GM08714 (cell line): ENCODE data around the gene SYT6.

Source experiments
- H3K4me3 ChIP-seq: fragments of 200-500 bp; sonication (Bioruptor generic); 2 replicates; pipeline ENCODE4 v1.5.1; 2014; ENCODE audit warnings: mild to moderate bottlenecking, low read length, inconsistent platforms
- ZNF274 ChIP-seq: IDR thresholded peaks from 2 replicates; pipeline ENCODE4 v1.6.1; 2012; ENCODE audit warnings: mild to moderate bottlenecking, low read depth, low read length

Gene SYT6, protein sequence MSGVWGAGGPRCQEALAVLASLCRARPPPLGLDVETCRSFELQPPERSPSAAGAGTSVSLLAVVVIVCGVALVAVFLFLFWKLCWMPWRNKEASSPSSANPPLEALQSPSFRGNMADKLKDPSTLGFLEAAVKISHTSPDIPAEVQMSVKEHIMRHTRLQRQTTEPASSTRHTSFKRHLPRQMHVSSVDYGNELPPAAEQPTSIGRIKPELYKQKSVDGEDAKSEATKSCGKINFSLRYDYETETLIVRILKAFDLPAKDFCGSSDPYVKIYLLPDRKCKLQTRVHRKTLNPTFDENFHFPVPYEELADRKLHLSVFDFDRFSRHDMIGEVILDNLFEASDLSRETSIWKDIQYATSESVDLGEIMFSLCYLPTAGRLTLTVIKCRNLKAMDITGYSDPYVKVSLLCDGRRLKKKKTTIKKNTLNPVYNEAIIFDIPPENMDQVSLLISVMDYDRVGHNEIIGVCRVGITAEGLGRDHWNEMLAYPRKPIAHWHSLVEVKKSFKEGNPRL

DNA sequence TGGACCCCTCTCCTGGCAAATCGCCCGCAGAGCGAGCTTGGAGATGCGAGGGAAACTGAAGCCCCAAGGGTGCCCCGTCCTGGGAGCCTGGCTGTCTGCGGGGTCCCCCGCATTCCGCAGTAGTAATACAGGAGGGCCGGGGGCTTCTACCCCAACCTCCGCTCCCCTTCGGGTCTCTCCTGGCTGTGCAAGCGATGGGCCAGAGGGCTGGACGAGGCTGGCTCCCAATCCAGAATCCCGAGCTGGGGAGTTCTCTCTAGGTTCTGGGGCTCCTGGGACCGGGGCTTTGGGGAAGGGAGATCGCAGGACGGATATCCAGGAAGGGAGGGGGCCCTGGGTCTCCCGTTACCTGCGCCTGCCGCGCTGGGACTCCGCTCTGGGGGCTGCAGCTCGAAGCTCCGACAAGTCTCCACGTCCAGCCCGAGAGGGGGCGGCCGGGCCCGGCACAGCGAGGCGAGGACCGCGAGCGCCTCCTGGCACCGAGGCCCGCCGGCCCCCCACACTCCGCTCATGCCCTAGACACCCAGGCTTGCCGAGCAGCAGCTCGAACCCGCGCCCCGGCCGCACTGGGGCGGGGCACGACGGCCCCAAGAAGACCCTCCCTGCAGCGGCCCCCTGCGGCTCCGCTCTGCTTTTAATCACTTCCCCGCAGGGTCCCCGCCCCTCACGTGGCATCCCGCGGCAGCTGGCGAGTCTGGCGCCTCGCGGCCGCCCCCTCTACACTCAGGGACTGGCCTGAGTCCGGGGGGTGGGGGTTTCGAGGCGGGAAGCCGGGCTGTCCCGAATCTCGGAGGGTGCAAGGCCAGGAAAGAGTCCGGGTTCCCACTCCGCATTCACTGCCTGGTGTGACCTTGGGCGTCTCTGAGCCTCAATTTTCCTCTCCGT is at the start of gene SYT6:
TSS of gene SYT6 (minus strand) at position 609 of the 885 bp plus-strand sequence. CDS start at position 512, 97 bp downstream.
- TF ChIP-seq ZNF274 = no peak
- H3K4me3 ChIP-seq = no peak within 1 kb of the TSS

DNA sequence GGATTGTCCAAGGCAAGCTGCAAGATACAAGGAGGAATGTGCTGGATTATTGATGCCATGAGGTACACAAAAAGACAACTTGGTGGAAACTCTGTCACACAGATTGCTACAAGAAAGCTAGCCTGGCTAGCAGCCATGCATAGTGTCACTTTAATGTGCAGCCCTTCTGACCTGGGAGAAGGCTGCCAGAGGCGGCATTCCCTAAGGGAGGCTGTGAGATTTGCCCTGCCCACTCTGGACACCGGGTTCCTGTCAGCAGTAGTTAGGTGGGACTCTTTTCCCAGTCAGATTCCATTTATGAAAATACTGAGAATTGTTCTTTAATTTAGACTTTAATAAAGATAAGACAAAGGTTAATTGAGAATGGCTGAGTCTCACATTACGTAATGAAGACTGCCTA is 47.8 kb upstream of the SYT6 start:
- no peak for TF ChIP-seq ZNF274
- no peak overlapping the region for H3K4me3 ChIP-seq

DNA sequence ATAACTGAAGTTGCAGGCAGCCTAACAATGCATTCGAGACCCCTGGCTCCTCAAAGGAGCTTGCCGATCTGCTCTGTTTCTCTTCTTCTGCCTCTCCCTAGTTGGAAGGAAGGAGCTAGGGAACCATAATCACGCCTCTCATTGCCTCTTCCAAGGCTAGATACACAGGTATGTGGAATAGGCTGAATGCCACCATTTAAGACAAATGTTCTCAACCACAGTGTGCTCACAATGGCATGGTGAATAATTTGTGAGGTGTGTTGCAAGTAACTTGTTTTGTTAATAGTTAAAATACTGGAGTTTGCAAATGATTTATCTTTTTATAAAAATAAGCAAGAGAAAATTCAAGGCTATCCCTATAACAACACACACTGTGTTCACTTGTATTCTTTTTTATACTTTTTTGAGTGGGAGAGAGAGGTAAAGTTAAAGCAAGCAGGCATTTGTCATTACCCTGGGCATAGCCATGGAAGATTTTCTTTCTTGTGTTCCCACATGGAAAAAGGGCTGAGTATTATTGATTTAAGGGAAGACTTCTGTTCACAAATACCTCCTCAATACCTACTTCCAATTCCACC is 45.4 kb upstream of the SYT6 start:
- no peak for TF ChIP-seq ZNF274

DNA sequence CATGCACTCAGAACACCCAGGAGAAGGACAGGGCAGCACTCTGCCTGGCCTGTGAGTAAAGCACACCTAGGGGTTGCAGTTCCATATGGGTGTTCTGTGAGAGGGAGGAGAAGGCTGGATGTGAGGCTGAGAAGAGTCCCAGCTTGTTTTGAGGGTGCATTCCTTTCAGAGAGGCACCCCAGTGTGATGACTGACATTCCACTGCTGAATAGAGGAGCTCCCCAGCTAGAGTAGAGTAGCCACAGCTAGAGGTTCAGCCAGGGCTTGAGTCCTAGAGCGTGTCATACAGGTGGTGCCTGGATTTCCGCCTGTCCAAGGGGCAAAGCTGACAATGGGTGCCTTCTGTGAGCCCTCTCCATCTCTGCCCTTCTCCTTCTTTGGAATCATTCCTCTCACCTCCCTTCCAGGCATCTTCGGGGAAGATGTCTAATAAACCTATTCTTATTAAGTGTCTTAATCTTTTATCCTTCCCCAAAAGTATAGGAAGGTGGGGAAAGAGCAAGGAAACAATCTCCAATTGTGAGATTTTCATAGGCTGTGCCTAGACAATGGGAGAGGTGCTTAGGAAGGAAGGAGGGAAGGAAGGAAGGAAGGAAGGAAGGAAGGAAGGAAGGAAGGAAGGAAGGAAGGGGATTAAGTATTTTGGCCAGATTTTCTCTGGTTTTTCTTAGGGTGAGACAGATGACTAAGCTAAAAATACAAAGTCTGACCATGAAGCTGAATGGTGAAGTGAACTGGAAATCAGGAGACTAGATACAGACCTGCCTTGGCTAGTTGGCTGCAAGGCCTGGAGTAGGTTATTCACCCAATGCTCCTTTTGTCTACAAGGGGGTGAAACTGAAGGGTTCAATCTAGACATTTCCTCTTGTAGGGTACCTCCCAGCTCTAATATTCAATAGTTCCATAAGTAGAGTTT is 43.6 kb upstream of the SYT6 start:
- no peak for TF ChIP-seq ZNF274
- H3K4me3 ChIP-seq = no peak overlapping the region

More for the DNA sequence above, 45.4 kb upstream of the SYT6 start:
- H3K4me3 ChIP-seq = no peak overlapping the region

DNA sequence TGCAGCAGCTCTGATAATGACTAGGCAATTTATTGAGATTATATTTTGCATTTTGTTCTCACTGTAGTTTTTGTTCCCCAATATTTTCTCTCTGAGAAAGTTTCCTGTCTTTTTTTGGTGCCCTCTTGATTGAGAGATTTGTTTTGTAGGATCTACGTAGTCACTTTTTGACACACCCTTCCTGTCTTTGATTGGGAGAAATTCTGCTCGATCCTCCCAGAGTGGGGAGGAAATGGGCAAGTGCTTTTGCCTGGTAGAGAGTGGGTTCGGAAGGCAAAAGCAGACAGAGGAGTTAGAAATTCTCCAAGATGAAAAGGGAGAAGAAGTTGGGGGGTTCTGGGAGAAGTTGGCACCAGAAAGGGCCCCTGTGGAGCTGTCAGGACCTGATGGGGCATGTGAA is 42.1 kb upstream of the SYT6 start:
- TF ChIP-seq ZNF274 = no peak

DNA sequence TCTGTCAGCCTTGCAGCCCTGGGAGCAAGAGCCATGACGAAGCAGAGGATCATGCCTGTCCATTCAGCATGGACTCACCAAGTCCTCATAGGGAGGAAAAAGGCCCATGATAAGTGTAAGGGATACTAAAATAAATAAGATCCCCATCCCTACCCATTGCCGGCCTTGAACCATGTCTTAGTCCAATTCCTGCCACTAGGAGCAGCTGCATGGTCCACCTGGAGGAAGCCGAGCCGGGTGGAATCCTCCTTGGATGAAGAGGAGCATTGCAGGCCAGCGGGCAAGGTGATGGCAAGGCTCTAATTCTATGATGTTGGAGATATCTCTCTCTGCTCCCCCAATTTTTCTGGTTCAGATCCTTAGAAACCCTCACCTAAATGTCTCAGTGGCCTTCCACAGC is 38.7 kb upstream of the SYT6 start:
- no peak for TF ChIP-seq ZNF274
- H3K4me3 ChIP-seq = no peak overlapping the region

More for the DNA sequence above, 42.1 kb upstream of the SYT6 start:
- no peak overlapping the region for H3K4me3 ChIP-seq

DNA sequence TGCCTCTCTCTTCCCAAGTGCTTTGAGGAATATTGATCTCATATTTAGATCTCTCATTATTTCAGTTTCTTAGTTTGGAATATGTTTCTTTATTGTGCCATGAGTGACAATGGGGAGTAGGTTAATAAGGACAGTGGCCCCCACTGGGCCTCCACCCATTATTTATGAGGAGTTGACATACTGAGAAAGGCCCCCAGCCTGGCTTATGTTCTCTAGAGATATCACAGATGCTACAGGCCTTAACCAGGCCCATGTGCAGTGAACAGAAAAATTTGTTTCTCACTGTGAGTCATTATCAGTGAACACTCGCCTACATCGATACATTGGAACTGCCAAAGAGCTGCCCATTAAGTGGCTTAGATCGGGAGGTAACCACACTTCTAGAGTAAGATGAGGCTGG is 35.7 kb upstream of the SYT6 start:
- TF ChIP-seq ZNF274 = no peak
- no peak overlapping the region for H3K4me3 ChIP-seq

DNA sequence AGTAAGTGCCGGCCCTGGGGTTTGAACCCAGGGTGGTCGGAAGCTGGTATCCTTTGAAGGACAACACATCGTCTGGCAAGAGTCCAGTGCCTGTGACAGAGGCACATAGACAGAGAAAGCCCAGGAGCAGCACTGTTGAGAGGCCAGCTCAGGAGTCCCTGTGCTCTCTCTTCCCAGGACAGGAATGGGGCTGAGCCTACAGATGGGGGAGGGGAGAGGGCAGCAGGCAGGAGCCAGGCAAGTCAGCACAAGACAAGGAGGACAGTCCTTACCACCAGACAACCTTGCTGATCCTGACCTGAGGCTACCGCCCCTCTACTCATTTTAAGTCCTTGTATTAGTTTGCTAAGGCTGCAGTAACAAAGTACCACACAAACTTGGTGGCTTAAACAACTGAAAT is 27.7 kb upstream of the SYT6 start:
- no peak for TF ChIP-seq ZNF274
- no peak overlapping the region for H3K4me3 ChIP-seq

DNA sequence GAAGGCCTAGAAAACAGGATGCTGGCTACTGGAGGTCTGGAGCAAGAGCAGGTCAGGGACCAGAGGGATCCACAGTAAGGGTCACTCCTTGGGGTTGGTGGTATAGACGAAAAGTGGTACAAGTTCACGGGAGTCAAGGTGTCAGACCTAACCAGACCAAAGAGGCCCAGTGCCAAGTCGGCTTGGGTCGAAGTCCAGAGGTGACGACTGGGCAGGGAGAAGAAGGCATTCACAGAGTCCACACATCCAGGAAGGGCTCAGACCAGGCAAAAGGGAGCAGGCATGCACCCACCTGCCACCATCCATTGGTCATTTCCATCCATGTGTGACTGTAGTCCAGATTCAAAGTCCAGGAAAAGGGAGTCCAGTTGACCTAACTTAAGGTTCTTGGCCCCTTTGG is 27.1 kb upstream of the SYT6 start:
- TF ChIP-seq ZNF274 = no peak
- no peak overlapping the region for H3K4me3 ChIP-seq

DNA sequence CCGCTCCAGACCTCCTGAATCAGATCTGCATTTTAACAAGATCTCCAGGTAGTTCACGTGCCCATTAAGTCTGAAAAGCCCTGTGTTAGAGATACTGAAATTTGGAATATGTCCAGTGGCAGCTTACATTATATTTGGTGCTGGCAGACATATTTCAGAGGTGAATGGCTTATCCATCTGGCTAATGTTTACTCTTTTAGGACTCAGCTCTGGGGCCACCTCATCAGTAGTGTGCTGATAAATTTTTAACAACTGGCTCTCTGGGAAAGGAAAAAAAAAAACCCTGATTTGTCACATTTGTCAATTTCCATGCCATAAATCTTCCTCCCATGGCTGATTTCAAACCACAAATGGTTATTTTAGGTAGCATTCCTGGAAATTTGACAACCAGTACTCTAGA is 25.3 kb upstream of the SYT6 start:
- TF ChIP-seq ZNF274 = no peak
- H3K4me3 ChIP-seq = no peak overlapping the region

DNA sequence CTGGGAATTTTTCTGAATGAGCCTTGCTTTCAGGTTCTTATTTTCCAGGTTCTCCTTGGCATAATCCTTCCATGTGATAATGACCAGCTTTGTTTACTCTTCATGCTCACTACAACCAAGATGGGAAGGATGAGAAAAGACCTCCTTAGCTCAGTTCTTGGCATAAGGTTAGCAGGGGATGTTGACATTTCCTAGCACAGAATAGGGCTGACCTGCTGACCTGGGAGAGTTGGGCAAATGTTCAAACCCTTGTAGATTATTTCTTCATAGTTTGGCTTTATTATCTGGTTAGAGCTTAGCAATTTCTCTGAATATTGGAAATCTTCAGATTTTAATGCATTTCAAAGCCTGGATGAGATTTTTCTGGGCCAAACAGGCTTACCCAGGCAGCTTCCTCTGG is 23.6 kb upstream of the SYT6 start:
- H3K4me3 ChIP-seq = no peak overlapping the region

DNA sequence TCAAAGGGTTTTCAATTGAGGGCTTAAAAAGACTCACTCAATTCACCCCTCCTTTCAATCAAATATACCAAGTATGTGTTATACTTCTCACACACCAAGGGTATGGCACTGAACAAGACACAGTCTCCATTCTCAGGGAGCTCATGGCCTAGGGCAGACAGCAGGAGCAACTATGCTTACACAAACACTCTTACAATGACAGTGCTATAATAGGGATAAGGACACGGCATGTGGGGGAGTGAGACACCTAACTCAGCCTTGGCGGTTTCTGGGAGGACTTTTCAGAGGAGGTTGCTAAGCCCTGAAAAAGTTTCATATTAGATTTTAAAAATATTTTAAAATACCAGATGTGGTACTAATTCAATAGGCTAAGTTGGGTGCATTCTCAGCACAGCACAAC is 22.7 kb upstream of the SYT6 start:
- TF ChIP-seq ZNF274 = no peak
- no peak overlapping the region for H3K4me3 ChIP-seq

More for the DNA sequence above, 23.6 kb upstream of the SYT6 start:
- no peak for TF ChIP-seq ZNF274

DNA sequence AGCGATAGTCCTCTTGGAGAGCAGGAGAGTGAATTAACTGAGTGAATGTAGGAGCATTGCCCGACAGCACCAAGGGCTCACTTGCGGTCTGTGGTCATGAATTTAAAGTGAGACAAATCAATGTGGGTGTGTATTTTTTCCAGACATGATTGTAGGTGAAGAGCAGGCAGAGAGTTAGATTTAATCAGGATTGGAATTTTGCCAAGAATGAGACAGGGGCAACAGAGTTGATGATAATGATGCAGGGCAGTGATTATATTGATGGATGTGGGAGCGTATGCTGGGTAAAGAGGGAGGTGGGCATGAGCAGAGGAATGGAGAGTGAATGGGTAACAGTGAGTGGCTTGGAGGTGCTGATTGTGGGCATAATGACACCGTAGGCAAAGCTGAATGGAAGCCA is 20.0 kb upstream of the SYT6 start:
- no peak for TF ChIP-seq ZNF274
- no peak overlapping the region for H3K4me3 ChIP-seq
